Measurements from ENCODE around the gene TSPEAR. TPM values are rescaled to one million over a fixed set of nuclear protein-coding genes. Genes with fewer than 3 reads are reported as not detected.
"Not testable (repeated sequence)": the region's sequence is repeated elsewhere in the genome, so short reads cannot be mapped to it uniquely, and the experiment has no call there.

TSPEAR gene
- total RNA-seq, 1 donor from 2014 or later: not detected

GRCh38 chr21:44657635-44658540 is 53.5 kb downstream of the TSPEAR start, which contains the start of gene KRTAP12-3:
Gene KRTAP12-3, plus strand, starts transcription at chr21:44657932. Its CDS starts 48 bp downstream, at chr21:44657980.
- DNase-seq (ENCODE audit: low spot score) (no peak), ATAC-seq (no peak)

DNA sequence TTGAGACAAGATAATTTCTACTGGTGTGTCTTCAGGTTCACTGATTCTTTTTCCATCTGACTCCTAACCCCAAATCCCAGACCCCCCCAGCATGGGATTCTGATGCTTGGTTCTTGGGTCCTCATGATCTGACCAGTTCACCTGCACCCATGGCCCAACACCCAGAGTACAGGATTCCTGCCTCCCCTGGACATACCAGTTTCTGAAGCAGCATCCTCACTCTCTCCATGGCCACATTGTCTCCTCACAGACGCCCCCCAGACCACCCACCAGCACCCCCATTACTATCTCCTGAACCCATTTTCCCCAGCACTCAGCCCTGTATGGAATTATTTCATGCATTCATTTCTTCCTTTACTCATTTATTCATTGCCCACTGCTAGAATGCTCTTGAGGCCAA is 54.5 kb downstream of the TSPEAR start:
- no peak for ATAC-seq
- no peak for DNase-seq (ENCODE audit: low spot score)

- ATAC-seq (no peak), DNase-seq (ENCODE audit: low spot score) (no peak)
These were observed 56.7 kb downstream of the TSPEAR start, which contains the start of gene KRTAP12-4 for GRCh38 chr21:44654576-44655175. Gene KRTAP12-4, minus strand, starts transcription at chr21:44654659. Its CDS starts 45 bp downstream, at chr21:44654614.

GRCh38 chr21:44653656-44654575 is 57.5 kb downstream of the TSPEAR start:
- no peak for ATAC-seq
- DNase-seq (ENCODE audit: low spot score): no peak

GRCh38 chr21:44653123-44653522 is 58.2 kb downstream of the TSPEAR start:
- DNase-seq (ENCODE audit: low spot score) (no peak), ATAC-seq (no peak)

- ATAC-seq (no peak), DNase-seq (ENCODE audit: low spot score) (no peak)
These were observed 60.2 kb downstream of the TSPEAR start for GRCh38 chr21:44650973-44651675.

DNA sequence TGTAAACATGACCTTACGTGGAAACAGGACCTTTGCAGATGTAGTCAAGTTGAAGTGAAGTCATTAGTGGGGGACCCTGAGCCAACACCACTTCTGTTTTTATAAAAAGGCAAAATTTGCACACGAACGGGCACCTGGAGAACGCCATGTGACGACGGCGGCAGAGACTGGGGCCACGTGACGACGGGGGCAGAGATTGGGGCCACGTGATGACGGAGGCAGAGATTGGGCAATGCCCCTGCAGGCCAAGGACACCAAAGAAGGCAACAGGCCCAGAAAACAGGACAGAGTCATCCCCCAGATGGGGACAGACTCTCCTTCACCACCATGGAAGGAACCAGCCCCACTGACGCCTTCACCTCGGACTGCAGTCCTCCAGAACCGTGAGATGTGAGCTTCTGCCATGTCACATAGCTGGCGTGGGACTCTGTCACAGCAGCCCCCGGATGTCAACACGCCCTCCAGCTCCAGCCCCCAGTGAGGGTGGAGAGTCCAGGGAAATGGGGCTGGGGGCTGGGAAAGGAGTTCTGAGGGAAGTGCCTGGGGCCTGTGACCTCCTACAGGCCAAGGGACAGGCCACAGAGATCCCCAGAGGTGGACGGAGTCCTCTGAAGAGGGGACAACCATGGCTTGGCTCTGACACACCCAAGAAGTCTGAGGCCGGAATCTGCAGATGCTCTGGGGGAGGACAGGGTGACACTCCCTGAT is 61.0 kb downstream of the TSPEAR start:
- ATAC-seq (no peak), DNase-seq (ENCODE audit: low spot score) (no peak)

- ATAC-seq (no peak), DNase-seq (ENCODE audit: low spot score) (no peak)
These were observed 61.8 kb downstream of the TSPEAR start for GRCh38 chr21:44649521-44650100.

DNA sequence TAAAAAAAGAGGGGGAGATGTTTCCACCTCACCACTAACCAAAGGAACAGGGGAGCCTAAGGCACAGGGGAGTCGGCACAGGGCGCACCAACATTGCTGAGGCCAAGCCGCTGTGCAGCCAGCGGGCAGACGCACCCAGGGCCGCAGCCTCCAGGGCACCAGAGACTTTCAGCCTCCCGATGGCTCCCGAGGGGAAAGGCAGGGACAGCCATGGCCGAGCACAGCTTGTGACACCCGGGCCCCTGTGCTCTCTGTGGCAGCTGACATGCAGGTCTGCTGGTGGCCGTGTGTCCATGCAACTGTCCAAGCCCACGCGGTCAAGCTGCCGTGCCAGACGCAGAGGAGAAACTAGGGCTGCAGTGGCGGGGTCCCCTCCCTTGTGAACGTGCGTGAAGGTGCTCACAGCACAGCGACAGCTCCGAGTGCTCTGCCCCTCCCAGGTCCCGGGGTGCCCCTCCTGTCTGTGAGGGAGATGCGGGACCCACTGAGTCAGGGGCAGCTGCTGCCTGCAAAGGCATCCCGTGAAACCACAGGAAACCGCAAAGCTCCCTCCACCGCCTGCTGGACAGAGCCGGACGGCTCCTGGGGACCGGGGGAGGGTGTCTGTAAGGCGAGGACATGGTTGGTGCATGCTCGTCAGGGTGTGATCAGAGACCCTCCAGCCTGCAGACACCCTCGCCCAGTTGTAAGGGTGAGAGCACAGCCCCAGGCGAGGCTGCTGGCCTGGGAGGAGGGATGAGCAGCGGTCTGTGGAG is 62.6 kb downstream of the TSPEAR start:
- DNase-seq (ENCODE audit: low spot score) (no peak), ATAC-seq (no peak)

- ATAC-seq (no peak), DNase-seq (ENCODE audit: low spot score) (no peak)
These were observed 64.2 kb downstream of the TSPEAR start for GRCh38 chr21:44647222-44647552.

DNA sequence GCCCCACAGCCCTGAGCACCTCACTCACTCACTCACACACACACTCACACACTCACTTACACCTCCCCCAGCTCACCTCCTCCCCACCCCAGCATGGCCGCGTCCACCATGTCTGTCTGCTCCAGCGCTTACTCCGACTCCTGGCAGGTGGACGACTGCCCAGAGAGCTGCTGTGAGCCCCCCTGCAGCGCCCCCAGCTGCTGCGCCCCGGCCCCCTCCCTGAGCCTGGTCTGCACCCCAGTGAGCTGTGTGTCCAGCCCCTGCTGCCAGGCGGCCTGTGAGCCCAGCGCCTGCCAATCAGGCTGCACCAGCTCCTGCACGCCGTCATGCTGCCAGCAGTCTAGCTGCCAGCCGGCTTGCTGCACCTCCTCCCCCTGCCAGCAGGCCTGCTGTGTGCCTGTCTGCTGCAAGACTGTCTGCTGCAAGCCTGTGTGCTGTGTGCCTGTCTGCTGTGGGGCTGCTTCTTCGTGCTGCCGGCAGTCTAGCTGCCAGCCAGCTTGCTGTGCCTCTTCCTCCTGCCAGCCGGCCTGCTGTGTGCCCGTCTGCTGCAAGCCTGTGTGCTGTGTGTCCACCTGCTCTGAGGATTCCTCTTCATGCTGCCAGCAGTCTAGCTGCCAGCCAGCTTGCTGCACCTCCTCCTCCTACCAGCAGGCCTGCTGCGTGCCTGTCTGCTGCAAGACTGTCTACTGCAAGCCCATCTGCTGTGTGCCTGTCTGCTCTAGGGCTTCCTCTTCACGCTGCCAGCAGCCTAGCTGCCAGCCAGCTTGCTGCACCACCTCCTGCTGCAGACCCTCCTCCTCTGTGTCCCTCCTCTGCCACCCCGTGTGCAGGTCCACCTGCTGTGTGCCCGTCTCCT is 64.8 kb downstream of the TSPEAR start, which contains the start of gene KRTAP10-11:
TSS of gene KRTAP10-11 (plus strand) at position 49 of the 856 bp plus-strand sequence. CDS start at position 94, 45 bp downstream.
- ATAC-seq; DNase-seq (ENCODE audit: low spot score): not testable (repeated sequence)

DNA sequence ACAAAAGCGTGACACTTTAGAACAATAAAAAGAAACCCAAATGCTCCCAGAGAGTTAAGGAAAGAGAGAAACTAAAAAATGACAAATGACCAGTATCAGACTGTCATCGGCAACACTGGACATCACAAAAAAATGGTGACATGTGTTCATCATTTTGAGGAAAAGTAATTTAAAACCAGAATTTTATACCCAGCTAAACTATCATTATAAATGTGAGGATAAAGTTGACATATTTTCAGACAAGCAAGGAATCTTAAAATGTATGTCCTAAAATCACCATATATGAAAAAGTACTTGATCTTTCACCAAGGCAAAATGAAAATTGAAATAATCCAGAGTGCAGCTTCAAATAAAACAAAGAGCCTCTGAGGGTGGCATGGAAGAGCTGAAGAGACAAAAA is 66.5 kb downstream of the TSPEAR start:
- DNase-seq (ENCODE audit: low spot score) (no peak), ATAC-seq (no peak)

DNA sequence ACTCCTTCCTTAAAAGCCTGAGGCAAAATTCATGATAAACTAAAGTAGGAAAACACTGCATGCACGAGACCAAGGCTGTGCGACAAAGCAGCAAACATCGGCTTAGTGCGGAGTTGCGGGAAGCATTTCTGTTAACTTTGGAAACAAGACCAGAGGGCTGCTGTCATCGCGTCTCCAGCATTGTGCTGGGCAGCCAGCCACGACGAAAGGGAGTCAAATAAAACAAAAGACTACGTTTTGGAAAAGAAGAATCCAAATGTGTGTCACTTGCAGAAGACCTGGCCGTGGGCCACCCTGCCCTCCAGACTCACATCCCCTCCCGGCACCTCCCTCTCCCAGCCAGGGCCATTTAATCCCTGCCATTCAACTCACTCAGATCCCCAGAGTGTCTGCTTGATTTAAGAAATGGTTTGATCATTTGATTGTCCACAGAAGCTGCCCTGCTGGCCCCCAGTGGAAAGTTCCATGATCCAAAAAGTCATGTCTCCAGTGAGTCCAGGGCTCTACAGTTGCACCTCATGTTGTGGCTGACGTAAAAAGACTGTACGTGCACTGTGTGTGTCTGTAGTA is 67.5 kb downstream of the TSPEAR start:
- no peak for DNase-seq (ENCODE audit: low spot score)
- ATAC-seq: no peak

DNA sequence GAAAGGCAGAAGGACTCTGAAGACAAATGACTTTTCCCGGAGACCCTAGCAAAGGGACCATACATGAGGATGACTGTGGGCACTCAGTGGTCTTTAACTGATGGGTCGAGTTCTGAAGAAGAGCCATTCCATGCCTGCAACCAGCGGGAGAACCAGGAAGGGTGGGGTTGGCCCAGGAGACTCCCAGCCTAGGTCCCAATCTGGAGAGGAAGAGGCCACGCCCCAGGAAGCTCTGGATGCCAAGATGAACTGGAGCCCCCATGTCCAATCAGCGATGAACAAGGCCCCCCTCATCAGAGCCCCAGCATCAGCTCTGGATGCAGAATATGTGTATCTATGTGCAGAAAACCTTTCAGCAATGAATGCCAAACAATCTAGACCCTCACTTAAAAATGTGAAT is 70.6 kb downstream of the TSPEAR start:
- ATAC-seq (no peak), DNase-seq (ENCODE audit: low spot score) (no peak)

DNA sequence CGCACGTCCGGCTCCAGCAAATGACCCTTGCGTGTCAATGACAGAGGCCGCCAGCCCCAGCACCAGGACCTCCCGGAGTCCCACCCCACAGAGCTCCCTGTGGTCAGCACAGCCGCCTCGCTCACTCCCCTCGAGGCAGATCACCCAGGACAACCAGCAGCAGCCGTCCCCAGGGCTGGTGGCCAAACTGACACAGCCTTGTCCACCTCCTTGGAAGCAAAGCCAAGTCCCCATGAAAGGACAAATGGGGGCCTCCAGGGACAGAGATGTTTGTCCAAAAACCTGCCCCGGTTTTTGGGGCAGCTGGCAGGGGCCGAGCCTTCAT is 72.1 kb downstream of the TSPEAR start:
- DNase-seq (ENCODE audit: low spot score) (no peak), ATAC-seq (no peak)

- ATAC-seq; DNase-seq (ENCODE audit: low spot score): not testable (repeated sequence)
These were observed 72.7 kb downstream of the TSPEAR start for GRCh38 chr21:44638506-44639330.

Measured in left lobe of liver (tissue), 2 donors.